Effector memory CD8-positive, alpha-beta T cell (primary cell): Measurements from ENCODE around the gene KCNJ14.

Source experiments
- ATAC-seq: fragments of 150-1000 bp; cut with Tn5 transposase; replicated peaks from 2 replicates; pipeline ENCODE4 v1.10.0; 2021; ENCODE audit warnings: mild to moderate bottlenecking, moderate library complexity
- DNase-seq, 3 experiments: peaks; one replicate each; pipeline ENCODE4 v3.0.0; 2021
- H3K27ac Mint-ChIP-seq, 2 donors: one replicate each; pipeline ENCODE4 v1.8.0; 2022; ENCODE audit warnings: mild to moderate bottlenecking in 2 of 2, mixed read lengths in 2 of 2, moderate library complexity in 2 of 2
- H3K27me3 Mint-ChIP-seq, 2 donors: one replicate each; pipeline ENCODE4 v1.8.0; 2022; ENCODE audit warnings: mixed read lengths in 2 of 2
- H3K36me3 Mint-ChIP-seq: one replicate; pipeline ENCODE4 v1.8.0; 2022; ENCODE audit warnings: mild to moderate bottlenecking, moderate library complexity, mixed read lengths; ENCODE audit not compliant: insufficient read depth
- H3K4me1 Mint-ChIP-seq, 2 donors: one replicate each; pipeline ENCODE4 v1.8.0; 2022; ENCODE audit warnings: low read depth in 2 of 2, mixed read lengths in 2 of 2
- H3K4me3 Mint-ChIP-seq, 2 donors: one replicate each; pipeline ENCODE4 v1.8.0; 2022; ENCODE audit warnings: mild to moderate bottlenecking in 2 of 2, mixed read lengths in 2 of 2, moderate library complexity in 2 of 2
- H3K9me3 Mint-ChIP-seq, 2 donors: one replicate each; pipeline ENCODE4 v1.8.0; 2022; ENCODE audit warnings: mixed read lengths in 2 of 2

KCNJ14 gene

GRCh38 chr19:48490981-48491792, 35.8 kb downstream of the KCNJ14 start:
- peak; percentile 26 for ATAC-seq
- H3K27me3 Mint-ChIP-seq, result peaks cover 24 to 30% of the 10 kb centered on the region in 2 donors
- H3K36me3 Mint-ChIP-seq, result peaks cover 7% of the 10 kb centered on the region
- no peak overlapping the region for H3K27ac Mint-ChIP-seq
- peak overlapping the region; percentile 48 to 61 for H3K4me3 Mint-ChIP-seq
- peaks cover 0 to 3% of the 10 kb centered on the region in 2 donors for H3K9me3 Mint-ChIP-seq
- H3K4me1 Mint-ChIP-seq, result peaks cover 26 to 29% of the 10 kb centered on the region in 2 donors
- peak; percentile 43 to 45 (median 44) for DNase-seq

DNA sequence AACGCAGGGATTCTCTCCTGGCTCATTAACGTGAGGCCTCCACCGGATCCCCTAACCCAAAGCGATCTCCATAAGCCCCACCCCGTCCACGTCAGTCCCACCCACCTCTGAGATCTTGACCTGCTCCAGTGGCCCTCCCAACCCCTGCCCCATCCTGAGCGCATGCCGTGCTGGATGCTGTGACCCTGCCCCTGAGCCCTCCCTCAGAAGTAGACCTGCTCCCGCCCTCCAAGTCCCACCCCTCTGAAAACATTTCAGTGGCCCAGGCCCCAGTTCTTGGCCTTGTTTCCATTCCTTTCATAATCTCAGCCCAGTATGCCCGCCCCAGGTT, 36.4 kb downstream of the KCNJ14 start:
- peaks cover 26 to 29% of the 10 kb centered on the region in 2 donors for H3K4me1 Mint-ChIP-seq
- H3K27me3 Mint-ChIP-seq, result peaks cover 24 to 30% of the 10 kb centered on the region in 2 donors
- peaks cover 7% of the 10 kb centered on the region for H3K36me3 Mint-ChIP-seq
- ATAC-seq (no peak), DNase-seq (no peak)
- H3K4me3 Mint-ChIP-seq, result peak overlapping the region; percentile 61 to 69
- peak overlapping the region in 1 of 2 donors; percentile 14 for H3K27ac Mint-ChIP-seq
- peaks cover 0 to 3% of the 10 kb centered on the region in 2 donors for H3K9me3 Mint-ChIP-seq

DNA sequence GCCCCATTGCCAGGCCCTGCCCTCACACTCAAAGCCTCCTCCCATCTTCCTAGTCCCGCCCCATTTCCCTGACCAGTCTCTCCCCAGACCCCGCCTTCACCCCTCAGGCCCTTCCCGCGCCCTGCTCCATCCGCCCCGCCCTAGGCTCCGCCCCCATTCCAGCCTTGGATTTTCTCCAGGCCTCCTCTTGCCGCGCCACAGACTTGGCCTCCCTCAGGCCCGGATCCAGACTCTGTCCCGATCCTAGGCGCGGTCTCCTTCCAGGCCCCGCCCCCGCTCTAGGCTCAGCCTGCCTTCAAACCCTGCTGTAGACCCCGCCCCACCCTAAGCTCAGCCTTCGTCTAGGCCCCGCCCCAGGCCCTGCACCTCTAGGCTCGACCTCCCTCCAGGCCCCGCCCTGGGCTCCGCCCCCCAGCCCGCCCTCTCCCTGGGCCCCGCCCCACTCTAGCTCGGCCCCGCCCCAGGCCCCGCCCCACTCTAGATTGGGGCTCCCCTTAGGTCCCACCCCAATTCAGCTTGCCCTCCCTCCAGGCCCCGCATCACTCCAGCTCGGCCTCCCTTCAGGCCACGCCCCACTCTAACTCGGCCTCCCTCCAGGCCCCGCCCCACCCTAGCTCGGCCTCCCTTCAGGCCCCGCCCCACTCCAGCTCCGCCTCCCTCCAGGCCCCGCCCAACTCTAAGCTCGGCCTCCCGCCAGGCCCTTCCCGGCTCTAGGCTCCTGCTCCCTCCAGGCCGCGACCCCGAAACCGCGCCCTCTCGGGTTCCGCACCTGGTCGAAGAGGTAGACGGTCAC, 37.7 kb downstream of the KCNJ14 start:
- peaks cover 29 to 30% of the 10 kb centered on the region in 2 donors for H3K27me3 Mint-ChIP-seq
- H3K36me3 Mint-ChIP-seq, result peaks cover 7% of the 10 kb centered on the region
- H3K9me3 Mint-ChIP-seq, result peaks cover 0 to 3% of the 10 kb centered on the region in 2 donors
- peak overlapping the region; percentile 61 to 69 for H3K4me3 Mint-ChIP-seq
- peak; percentile 74 to 76 (median 75) for DNase-seq
- peak; percentile 71 for ATAC-seq
- peak overlapping the region; percentile 14 to 31 for H3K27ac Mint-ChIP-seq
- peaks cover 26 to 31% of the 10 kb centered on the region in 2 donors for H3K4me1 Mint-ChIP-seq

GRCh38 chr19:48493718-48494401, 38.5 kb downstream of the KCNJ14 start:
- peaks cover 26 to 32% of the 10 kb centered on the region in 2 donors for H3K4me1 Mint-ChIP-seq
- H3K4me3 Mint-ChIP-seq, result peak overlapping the region; percentile 82 to 89
- ATAC-seq (peak; percentile 17), DNase-seq (no peak)
- H3K36me3 Mint-ChIP-seq, result peaks cover 7% of the 10 kb centered on the region
- peak overlapping the region in 1 of 2 donors; percentile 60 for H3K27ac Mint-ChIP-seq
- peaks cover 29 to 30% of the 10 kb centered on the region in 2 donors for H3K27me3 Mint-ChIP-seq
- peaks cover 0 to 3% of the 10 kb centered on the region in 2 donors for H3K9me3 Mint-ChIP-seq

- Mint-ChIP-seq H3K9me3 (peaks cover 0 to 3% of the 10 kb centered on the region in 2 donors), H3K27me3 (peaks cover 30 to 36% of the 10 kb centered on the region in 2 donors), H3K27ac (no peak overlapping the region), H3K4me3 (peak overlapping the region; percentile 31 to 89), H3K4me1 (peaks cover 22 to 32% of the 10 kb centered on the region in 2 donors), H3K36me3 (peaks cover 6% of the 10 kb centered on the region)
- ATAC-seq, result no peak
- DNase-seq, result no peak
These were observed 40.0 kb downstream of the KCNJ14 start for GRCh38 chr19:48495396-48495795.

- Mint-ChIP-seq H3K4me3 (peak overlapping the region in 1 of 2 donors; percentile 14), H3K36me3 (peaks cover 6% of the 10 kb centered on the region), H3K9me3 (peaks cover 0 to 3% of the 10 kb centered on the region in 2 donors), H3K27ac (no peak overlapping the region), H3K27me3 (peaks cover 25 to 35% of the 10 kb centered on the region in 2 donors), H3K4me1 (peaks cover 22 to 31% of the 10 kb centered on the region in 2 donors)
- DNase-seq, result no peak
- no peak for ATAC-seq
These were observed 41.8 kb downstream of the KCNJ14 start for GRCh38 chr19:48496959-48497727.

GRCh38 chr19:48497728-48498594, 42.6 kb downstream of the KCNJ14 start:
- Mint-ChIP-seq H3K27ac (no peak overlapping the region), H3K36me3 (peaks cover 6% of the 10 kb centered on the region), H3K4me3 (peak overlapping the region in 1 of 2 donors; percentile 67), H3K4me1 (peaks cover 17 to 25% of the 10 kb centered on the region in 2 donors), H3K9me3 (no peaks in the 10 kb centered on the region), H3K27me3 (peaks cover 17 to 27% of the 10 kb centered on the region in 2 donors)
- ATAC-seq, result no peak
- DNase-seq, result no peak

DNA sequence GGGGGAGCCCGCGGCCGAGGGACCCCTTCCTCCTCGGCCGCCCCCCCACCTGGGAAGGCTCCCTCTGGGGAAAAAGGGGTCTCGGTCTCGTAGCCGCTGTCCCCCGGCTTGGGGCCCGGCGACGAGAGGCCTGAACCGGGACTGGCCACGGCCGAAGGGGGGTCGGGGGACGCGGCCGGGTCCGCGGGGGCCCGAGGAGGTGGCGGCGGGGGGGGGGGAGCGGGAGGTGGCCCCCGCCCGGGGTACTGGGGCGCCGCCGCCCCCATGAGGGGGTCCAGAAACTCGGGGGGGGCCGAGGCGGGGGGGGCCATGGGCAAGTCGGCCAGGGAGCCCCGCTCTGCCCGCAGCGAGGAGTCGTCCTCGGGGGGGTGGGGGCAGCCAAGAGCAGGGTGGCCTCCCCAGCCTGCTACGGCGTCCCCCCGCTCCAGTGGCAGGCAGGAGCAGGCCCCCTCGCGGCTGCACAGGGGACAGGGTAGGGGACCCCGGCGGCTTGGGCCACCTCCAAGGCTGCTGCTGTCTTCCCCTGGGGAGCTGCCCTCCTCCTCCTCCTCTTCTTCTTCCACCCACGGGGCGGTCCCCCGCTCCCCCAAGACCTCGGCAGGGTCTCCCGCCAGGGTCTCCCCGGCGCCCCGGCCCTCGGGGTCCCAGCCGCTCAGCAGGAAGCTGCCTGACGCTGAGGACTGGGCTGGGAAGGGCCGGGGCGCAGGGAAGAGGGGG, 43.4 kb downstream of the KCNJ14 start:
- Mint-ChIP-seq H3K4me1 (peaks cover 20 to 23% of the 10 kb centered on the region in 2 donors), H3K27ac (no peak overlapping the region), H3K36me3 (peaks cover 6% of the 10 kb centered on the region), H3K27me3 (peaks cover 15 to 27% of the 10 kb centered on the region in 2 donors), H3K9me3 (no peaks in the 10 kb centered on the region), H3K4me3 (no peak overlapping the region)
- no peak for ATAC-seq
- no peak for DNase-seq

DNA sequence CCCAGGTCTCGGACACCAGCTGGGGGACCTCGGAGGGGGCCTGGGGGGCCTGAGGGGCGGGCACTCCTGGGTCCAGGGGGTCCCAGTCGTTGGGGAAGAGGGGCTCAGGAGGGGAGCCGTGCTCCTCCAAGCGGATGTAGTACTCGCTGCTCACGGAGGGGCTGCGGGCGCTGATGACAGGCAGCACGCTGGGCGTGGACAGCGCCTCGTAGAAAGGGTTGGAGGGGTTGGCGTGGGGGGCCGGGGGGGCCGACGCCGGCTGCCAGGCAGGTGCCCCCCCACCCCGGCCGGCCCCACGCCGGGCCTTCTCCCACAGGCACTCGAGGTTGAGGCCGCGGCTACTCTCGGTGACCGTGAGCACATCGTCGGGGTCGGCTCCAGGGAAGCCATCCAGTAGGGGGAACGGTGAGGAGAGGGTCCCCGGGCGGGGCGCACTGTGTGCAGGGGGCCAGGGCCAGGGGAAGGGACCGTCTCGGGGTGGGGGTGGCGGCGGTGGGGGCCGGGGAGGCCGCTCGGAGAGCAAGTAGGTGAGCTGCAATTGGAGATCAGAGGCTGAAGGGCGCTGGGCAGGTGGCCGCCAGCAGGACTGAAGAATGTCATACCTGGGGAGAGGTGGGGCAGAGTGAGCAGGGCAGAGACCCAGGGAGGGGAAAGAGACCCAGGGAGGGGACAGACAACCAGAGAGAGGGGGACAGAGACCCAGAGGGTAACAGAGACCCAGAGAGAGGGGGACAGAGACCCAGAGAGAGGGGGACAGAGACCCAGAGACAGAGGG, 44.1 kb downstream of the KCNJ14 start:
- Mint-ChIP-seq H3K4me1 (peaks cover 15 to 19% of the 10 kb centered on the region in 2 donors), H3K27ac (no peak overlapping the region), H3K4me3 (no peak overlapping the region), H3K27me3 (peaks cover 10 to 23% of the 10 kb centered on the region in 2 donors), H3K9me3 (no peaks in the 10 kb centered on the region), H3K36me3 (peaks cover 6% of the 10 kb centered on the region)
- DNase-seq (no peak), ATAC-seq (no peak)

DNA sequence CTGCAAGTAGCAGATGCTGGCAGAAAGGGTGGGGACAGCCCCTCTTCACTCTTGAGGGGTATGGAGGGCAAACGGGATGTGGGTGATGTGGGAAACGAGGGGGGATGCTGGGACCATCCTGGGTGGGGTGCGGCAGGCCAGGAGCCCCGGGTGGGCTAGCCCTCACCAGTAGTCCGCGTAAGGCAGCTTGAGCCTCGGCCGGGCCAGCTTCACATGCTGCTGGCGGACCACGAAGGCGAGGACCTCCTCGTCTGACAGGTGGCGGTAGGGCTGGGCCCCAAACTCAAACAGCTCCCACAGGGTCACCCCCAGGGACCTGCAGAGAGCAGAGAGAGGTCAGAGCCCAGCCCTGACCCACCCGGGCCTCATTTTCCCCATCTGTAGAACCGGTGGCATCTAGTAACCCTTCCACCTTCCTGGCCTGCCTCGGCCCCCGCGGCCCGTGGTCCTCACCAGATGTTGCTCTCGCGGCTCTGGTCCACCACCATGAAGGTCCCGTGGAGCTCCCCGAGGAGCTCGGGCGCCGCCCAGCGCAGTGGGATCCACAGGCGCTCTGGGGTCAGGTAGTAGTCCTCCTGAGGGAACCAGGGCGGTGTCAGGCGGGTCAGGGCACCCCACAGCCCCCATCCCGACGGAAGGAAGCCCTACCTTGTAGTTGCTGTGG, 45.6 kb downstream of the KCNJ14 start:
- Mint-ChIP-seq H3K36me3 (peaks cover 2% of the 10 kb centered on the region), H3K4me1 (peaks cover 13 to 16% of the 10 kb centered on the region in 2 donors), H3K9me3 (no peaks in the 10 kb centered on the region), H3K4me3 (peak overlapping the region; percentile 72), H3K27ac (peak overlapping the region in 1 of 2 donors; percentile 44), H3K27me3 (peaks cover 0 to 12% of the 10 kb centered on the region in 2 donors)
- DNase-seq (no peak), ATAC-seq (no peak)
